Stimulated activated CD8-positive, alpha-beta memory T cell treated with anti-CD3 and anti-CD28 coated beads, Interleukin-2, amount 100 ng/mL, for 48 hours (primary cell): ENCODE measurements around the gene HPRT1.
A peak's percentile ranks its signal among the peaks of the same experiment; 100 is the strongest.
"Not testable (repeated sequence)": the region's sequence is repeated elsewhere in the genome, so short reads cannot be mapped to it uniquely, and the experiment has no call there.

ENCODE experiments used
- DNase-seq, 2 donors: peaks; one replicate each; pipeline ENCODE4 v3.0.0-alpha.2; 2020; ENCODE audit warnings: low read depth in 2 of 2

HPRT1 gene, protein sequence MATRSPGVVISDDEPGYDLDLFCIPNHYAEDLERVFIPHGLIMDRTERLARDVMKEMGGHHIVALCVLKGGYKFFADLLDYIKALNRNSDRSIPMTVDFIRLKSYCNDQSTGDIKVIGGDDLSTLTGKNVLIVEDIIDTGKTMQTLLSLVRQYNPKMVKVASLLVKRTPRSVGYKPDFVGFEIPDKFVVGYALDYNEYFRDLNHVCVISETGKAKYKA

GRCh38 chrX:134460005-134460861, at the start of gene HPRT1:
Gene HPRT1, plus strand, starts transcription at chrX:134460165. Its CDS starts 147 bp downstream, at chrX:134460312.
- peak; percentile 45 to 61 for DNase-seq

DNA sequence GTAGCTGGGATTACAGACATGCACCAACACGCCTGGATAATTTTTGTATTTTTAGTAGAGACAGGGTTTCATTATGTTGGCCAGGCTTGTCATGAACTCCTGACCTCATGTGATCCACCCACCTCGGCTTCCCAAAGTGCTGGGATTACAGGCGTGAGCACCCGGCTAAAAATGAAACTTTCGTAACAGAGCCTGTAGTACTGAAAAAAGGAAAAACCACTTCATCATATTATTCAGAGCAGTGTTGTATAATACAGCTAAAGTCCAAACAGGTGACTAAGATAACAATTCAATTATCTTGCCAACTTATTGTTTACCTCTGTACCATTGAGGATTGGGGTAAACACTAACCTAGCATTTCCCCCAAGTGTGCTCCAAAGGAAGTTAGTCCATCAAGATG, 43.9 kb upstream of the HPRT1 start:
- DNase-seq = no peak

- DNase-seq = no peak
These were observed 41.5 kb upstream of the HPRT1 start for GRCh38 chrX:134418317-134419113.

DNA sequence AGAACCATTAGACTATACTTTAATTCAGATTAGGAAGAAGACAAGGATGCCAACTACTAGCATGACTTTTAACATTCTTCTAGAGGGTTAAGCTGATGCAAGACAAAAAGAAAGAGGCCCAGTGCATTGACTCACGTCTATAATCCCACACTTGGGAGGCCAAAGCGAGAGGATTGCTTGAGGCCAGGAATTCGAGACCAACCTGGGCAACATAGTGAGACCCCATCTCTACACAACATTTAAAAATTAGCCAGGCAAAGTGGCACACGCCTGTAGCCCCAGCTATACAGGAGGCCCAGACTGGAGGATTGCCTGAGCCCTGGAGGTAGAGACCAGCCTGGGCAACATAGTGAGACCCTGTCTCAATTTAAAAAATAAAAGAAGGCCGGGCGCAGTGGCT, 40.2 kb upstream of the HPRT1 start:
- DNase-seq = no peak

- no peak for DNase-seq
These were observed 36.4 kb upstream of the HPRT1 start for GRCh38 chrX:134423606-134424005.

GRCh38 chrX:134426281-134426680, 33.7 kb upstream of the HPRT1 start:
- DNase-seq = no peak

DNA sequence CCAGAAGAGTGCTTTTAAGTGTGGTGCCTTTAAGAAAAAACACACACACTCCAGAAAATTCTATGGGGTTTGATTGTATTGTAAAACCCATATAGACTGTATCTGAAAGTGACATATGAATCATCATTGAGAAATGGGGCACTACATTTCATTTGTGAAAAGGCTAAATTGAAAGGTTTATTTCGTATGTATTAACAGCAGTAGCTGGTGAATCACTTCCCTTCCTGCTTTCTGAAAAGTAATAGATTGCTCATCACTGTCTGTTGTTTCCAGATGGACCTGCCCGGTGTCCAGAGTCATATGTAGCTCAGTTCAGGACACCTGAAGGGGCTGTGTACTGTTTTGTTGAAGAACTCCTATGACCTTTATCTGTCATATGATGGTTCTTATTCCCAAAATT, 28.1 kb upstream of the HPRT1 start:
- DNase-seq = no peak

DNA sequence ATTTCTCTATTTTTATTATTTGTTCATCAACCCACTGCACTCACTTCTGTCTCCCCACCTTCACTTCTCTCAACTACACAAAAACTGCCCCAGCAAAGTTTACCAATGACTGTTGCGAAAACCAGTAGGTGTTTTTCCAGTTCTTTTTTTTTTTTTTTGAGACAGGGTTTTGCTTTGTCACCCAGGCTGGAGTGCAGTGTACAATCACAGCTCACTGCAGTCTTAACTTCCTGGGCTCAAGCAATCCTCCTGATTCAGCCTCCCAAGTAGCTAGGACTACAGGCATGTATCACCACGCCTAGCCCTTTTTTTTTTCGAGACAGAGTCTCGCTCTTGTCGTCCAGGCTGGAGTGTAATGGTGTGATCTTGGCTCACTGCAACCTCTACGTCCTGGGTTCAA, 24.1 kb upstream of the HPRT1 start:
- no peak for DNase-seq

- DNase-seq = no peak
These were observed 16.9 kb upstream of the HPRT1 start for GRCh38 chrX:134443020-134443419.

- no peak for DNase-seq
These were observed 16.5 kb upstream of the HPRT1 start for GRCh38 chrX:134443461-134443860.

GRCh38 chrX:134444681-134445080, 15.3 kb upstream of the HPRT1 start:
- DNase-seq = no peak

GRCh38 chrX:134452596-134452995, 7.4 kb upstream of the HPRT1 start:
- no peak for DNase-seq

DNA sequence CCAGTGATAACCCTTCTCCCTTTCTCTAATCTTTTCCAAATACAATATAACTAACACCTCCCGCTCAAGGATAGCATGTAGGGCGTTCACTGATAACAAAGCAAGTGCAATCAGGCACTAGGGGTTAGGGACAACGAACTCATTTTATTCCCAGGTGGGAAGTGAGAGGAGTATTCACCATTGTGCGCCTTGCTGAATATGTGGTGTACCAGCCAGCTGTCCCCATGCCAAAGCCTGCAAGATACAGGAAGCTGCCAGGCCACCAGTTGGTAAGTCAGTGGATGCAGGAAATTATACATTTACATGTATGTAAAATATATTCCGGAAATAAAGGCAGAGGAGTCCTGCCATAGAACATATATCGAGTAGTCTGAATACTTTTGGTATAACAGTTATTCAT, 6.3 kb upstream of the HPRT1 start:
- DNase-seq = no peak

- DNase-seq = no peak
These were observed 5.5 kb upstream of the HPRT1 start for GRCh38 chrX:134454506-134454905.

- DNase-seq = no peak
These were observed 2.3 kb upstream of the HPRT1 start for GRCh38 chrX:134457708-134458107.

- no peak for DNase-seq
These were observed 321 bp upstream of the HPRT1 start for GRCh38 chrX:134459683-134460004.

DNA sequence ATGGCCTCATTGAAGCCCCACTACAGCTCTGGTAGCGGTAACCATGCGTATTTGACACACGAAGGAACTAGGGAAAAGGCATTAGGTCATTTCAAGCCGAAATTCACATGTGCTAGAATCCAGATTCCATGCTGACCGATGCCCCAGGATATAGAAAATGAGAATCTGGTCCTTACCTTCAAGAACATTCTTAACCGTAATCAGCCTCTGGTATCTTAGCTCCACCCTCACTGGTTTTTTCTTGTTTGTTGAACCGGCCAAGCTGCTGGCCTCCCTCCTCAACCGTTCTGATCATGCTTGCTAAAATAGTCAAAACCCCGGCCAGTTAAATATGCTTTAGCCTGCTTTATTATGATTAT, 876 bp downstream of the HPRT1 start:
- no peak for DNase-seq

- no peak for DNase-seq
These were observed 1.5 kb downstream of the HPRT1 start for GRCh38 chrX:134461437-134461836.

- DNase-seq = no peak
These were observed 3.0 kb downstream of the HPRT1 start for GRCh38 chrX:134462927-134463326.

DNA sequence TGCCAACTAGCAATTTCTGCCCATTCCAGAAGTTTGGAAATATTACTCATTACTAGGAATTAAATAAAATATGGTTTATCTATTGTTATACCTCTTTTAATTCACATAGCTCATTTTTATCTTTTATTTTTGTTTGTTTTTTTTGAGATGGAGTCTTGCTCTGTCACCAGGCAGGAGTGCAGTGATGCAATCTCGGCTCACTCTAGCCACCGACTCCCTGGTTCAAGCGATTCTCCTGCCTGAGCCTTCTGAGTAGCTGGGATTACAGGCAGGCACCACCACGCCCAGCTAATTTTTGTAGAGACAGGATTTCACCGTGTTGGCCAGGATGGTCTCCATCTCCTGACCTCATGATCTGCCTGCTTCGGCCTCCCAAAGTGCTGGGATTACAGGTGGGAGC, 4.5 kb downstream of the HPRT1 start:
- not testable (repeated sequence) for DNase-seq

DNA sequence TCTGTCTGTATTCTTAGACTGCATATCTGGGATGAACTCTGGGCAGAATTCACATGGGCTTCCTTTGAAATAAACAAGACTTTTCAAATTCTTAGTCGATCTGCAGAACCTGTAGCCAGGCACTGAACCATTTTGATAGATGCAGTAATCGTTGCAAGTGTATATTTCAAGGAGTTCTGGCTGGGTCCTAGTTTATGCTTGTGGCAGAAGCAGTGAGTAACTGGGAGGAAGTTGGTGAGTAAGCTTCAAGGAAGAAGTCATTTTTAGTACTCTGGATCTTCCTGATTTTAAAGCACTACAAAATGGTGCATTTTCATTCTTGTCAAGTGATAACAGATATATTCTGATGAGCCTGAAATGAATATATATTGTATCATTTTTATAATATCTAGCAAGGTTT, 9.5 kb downstream of the HPRT1 start:
- no peak for DNase-seq

- no peak for DNase-seq
These were observed 10.0 kb downstream of the HPRT1 start for GRCh38 chrX:134470013-134470412.

DNA sequence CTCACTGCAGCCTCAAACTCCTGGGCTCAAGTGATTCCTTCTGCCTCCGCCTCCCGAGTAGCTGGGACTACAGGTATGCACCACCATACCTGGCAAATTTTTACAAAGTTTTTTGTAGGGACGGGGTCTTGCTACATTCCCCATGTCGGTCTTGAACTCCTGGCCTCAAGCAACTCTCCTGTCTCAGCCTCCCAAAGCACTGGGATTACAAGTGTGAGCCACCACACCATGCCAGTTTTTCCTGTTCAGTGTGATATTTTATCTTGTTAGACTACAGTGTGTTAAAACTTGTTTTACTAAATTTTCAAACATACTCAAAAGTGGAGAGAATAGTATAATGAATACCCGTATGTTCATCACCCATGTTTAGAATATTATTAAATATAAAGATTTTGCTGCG, 12.1 kb downstream of the HPRT1 start:
- DNase-seq = no peak
